Panc1 (cell line): Measurements from ENCODE around the gene SMAGP. TPM values are rescaled to one million over a fixed set of nuclear protein-coding genes. Genes with fewer than 3 reads are reported as not detected.

ENCODE experiments used
- ATAC-seq: fragments of 200-7000 bp; cut with Tn5 transposase; 2 replicates; pipeline ENCODE4 v1.9.1; 2020; ENCODE audit warnings: mild to moderate bottlenecking, moderate library complexity
- BruUV-seq: library from RNA; stranded (reverse); fragments of 400-500 nt; replicated peaks from 2 replicates; lab custom pipeline; 2021; lab: Mats Ljungman, UMichigan
- CTCF ChIA-PET: fragments of 300-600 bp; sonication (Branson Sonifier 250); formaldehyde crosslinking; loops from one replicate; lab custom pipeline; 2022; ENCODE audit warnings: antibody characterized with exemption; lab: Charles Lee
- POLR2A ChIA-PET: fragments of 300-600 bp; sonication (Branson Sonifier 250); formaldehyde crosslinking; loops from one replicate; lab custom pipeline; 2022; ENCODE audit warnings: antibody characterized with exemption; lab: Charles Lee
- DNase-seq: peaks from one replicate; pipeline ENCODE4 v3.0.0-alpha.2; 2010; ENCODE audit warnings: low read depth, low spot score
- H3K27ac ChIP-seq: 2 replicates; pipeline ENCODE4 v1.5.1; 2011; ENCODE audit warnings: mild to moderate bottlenecking, low read length, inconsistent platforms
- H3K27me3 ChIP-seq: fragments of 200-500 bp; sonication (Bioruptor generic); 2 replicates; pipeline ENCODE4 v1.6.0; 2014; ENCODE audit warnings: low read length, inconsistent platforms; ENCODE audit not compliant: control insufficient read depth, insufficient read depth
- H3K36me3 ChIP-seq: fragments of 200-500 bp; sonication (Bioruptor generic); 2 replicates; pipeline ENCODE4 v1.5.1; 2014; ENCODE audit warnings: inconsistent platforms, mild to moderate bottlenecking, low read length, moderate library complexity; ENCODE audit not compliant: control insufficient read depth, insufficient read depth
- H3K4me1 ChIP-seq: 2 replicates; pipeline ENCODE4 v1.5.1; 2011; ENCODE audit warnings: inconsistent platforms, mild to moderate bottlenecking, low read length, moderate library complexity; ENCODE audit not compliant: control insufficient read depth, insufficient read depth
- H3K4me3 ChIP-seq, 2 experiments: 2 replicates each; pipeline ENCODE4 v1.5.1; 2011 to 2012; ENCODE audit warnings: low read depth in 2 of 2, low read length in 2 of 2, mild to moderate bottlenecking in 2 of 2, inconsistent platforms in 1 of 2, moderate library complexity in 1 of 2
- H3K9me3 ChIP-seq: fragments of 200-500 bp; sonication (Bioruptor generic); 2 replicates; pipeline ENCODE4 v1.5.1; 2014; ENCODE audit warnings: low read depth, mild to moderate bottlenecking, inconsistent platforms, low read length, moderate library complexity; ENCODE audit not compliant: control insufficient read depth, insufficient read depth
- POLR2AphosphoS5 ChIP-seq: IDR thresholded peaks from 2 replicates; pipeline ENCODE4 v1.6.1; 2012; ENCODE audit warnings: mild to moderate bottlenecking, low read depth, low read length, moderate library complexity
- SIN3A ChIP-seq: IDR thresholded peaks from 2 replicates; pipeline ENCODE4 v1.6.1; 2012; ENCODE audit warnings: low read depth, mild to moderate bottlenecking, low read length, moderate library complexity, borderline replicate concordance; ENCODE audit not compliant: insufficient read depth
- TCF7L2 ChIP-seq: IDR thresholded peaks from 2 replicates; pipeline ENCODE4 v1.6.1; 2011; ENCODE audit warnings: mild to moderate bottlenecking, low read depth, low read length, inconsistent platforms
- in situ Hi-C: cut with HindIII; loops from 2 replicates; pipeline ENCODE4 v1.10.0; 2016; ENCODE audit warnings: low sequenced_read_pairs, low pct_unique_long_range_greater_than_20kb
- intact Hi-C: fragments of 100-400 bp; cut with micrococcal nuclease; formaldehyde crosslinking; loops from one replicate; pipeline ENCODE4 v1.10.0; 2022; ENCODE audit not compliant: unreplicated experiment
- total RNA-seq: library from RNA; stranded (reverse); gene quantifications from one replicate; pipeline ENCODE4 v1.2.1, GENCODE V29; 2021; ENCODE audit not compliant: unreplicated experiment
- TF ChIP-seq, protein P1 (sequence below), 2 experiments: IDR thresholded peaks; 2 replicates each; pipeline ENCODE4 v1.6.1; 2011 to 2012; ENCODE audit warnings: low read depth in 2 of 2, control low read depth in 1 of 2, low read length in 1 of 2, mild to moderate bottlenecking in 1 of 2, moderate library complexity in 1 of 2; ENCODE audit not compliant: insufficient read depth in 1 of 2
- TF ChIP-seq, protein P2 (sequence below): fragments of 450-650 bp; IDR thresholded peaks from 2 replicates; pipeline ENCODE4 v1.5.1; 2017; ENCODE audit warnings: mild to moderate bottlenecking

The SMAGP gene
- total RNA-seq, 1 experiment from 2014 or later = 2.4 TPM

DNA sequence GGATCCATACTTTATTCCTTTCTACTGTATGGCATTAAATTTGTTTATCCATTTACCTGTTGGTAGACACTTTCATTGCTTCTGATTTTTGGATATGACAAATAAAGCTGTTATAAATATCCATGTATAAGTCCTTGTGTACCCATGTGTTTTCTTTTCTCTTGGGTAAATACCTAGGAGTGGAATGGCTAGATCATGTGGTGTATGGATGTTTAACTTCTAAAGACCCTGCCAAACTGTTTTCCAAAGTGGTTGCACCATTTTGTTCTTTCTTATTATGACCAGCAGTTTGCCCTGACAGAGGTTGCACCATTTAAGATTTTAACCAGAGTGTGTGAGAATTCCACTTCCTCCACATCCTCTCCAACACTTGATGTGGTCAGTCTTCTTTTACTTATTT is 37.6 kb downstream of the SMAGP start:
- ATAC-seq (no peak), DNase-seq (no peak)
- Histone ChIP-seq H3K36me3 (no peaks in the 10 kb centered on the region), H3K4me3 (no peak overlapping the region), H3K4me1 (no peaks in the 10 kb centered on the region), H3K27ac (no peak overlapping the region), H3K27me3 (no peaks in the 10 kb centered on the region), H3K9me3 (no peaks in the 10 kb centered on the region)
- intact Hi-C loops (no loop called here), in situ Hi-C loops (no loop called here)
- TF ChIP-seq, protein P1, sequence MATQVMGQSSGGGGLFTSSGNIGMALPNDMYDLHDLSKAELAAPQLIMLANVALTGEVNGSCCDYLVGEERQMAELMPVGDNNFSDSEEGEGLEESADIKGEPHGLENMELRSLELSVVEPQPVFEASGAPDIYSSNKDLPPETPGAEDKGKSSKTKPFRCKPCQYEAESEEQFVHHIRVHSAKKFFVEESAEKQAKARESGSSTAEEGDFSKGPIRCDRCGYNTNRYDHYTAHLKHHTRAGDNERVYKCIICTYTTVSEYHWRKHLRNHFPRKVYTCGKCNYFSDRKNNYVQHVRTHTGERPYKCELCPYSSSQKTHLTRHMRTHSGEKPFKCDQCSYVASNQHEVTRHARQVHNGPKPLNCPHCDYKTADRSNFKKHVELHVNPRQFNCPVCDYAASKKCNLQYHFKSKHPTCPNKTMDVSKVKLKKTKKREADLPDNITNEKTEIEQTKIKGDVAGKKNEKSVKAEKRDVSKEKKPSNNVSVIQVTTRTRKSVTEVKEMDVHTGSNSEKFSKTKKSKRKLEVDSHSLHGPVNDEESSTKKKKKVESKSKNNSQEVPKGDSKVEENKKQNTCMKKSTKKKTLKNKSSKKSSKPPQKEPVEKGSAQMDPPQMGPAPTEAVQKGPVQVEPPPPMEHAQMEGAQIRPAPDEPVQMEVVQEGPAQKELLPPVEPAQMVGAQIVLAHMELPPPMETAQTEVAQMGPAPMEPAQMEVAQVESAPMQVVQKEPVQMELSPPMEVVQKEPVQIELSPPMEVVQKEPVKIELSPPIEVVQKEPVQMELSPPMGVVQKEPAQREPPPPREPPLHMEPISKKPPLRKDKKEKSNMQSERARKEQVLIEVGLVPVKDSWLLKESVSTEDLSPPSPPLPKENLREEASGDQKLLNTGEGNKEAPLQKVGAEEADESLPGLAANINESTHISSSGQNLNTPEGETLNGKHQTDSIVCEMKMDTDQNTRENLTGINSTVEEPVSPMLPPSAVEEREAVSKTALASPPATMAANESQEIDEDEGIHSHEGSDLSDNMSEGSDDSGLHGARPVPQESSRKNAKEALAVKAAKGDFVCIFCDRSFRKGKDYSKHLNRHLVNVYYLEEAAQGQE (IDR thresholded peaks at IDR 0.05; ENCODE audit: insufficient read depth in 1 of 2, low read depth in 2 of 2, low read length in 1 of 2) = no peak
- TF ChIP-seq POLR2AphosphoS5 (no peak), TCF7L2 (no peak), SIN3A (no peak)
- TF ChIP-seq, protein P2, sequence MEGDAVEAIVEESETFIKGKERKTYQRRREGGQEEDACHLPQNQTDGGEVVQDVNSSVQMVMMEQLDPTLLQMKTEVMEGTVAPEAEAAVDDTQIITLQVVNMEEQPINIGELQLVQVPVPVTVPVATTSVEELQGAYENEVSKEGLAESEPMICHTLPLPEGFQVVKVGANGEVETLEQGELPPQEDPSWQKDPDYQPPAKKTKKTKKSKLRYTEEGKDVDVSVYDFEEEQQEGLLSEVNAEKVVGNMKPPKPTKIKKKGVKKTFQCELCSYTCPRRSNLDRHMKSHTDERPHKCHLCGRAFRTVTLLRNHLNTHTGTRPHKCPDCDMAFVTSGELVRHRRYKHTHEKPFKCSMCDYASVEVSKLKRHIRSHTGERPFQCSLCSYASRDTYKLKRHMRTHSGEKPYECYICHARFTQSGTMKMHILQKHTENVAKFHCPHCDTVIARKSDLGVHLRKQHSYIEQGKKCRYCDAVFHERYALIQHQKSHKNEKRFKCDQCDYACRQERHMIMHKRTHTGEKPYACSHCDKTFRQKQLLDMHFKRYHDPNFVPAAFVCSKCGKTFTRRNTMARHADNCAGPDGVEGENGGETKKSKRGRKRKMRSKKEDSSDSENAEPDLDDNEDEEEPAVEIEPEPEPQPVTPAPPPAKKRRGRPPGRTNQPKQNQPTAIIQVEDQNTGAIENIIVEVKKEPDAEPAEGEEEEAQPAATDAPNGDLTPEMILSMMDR = no peak
- ChIA-PET POLR2A (no interaction called here), CTCF (no interaction called here)
- BruUV-seq = no TSS peak

DNA sequence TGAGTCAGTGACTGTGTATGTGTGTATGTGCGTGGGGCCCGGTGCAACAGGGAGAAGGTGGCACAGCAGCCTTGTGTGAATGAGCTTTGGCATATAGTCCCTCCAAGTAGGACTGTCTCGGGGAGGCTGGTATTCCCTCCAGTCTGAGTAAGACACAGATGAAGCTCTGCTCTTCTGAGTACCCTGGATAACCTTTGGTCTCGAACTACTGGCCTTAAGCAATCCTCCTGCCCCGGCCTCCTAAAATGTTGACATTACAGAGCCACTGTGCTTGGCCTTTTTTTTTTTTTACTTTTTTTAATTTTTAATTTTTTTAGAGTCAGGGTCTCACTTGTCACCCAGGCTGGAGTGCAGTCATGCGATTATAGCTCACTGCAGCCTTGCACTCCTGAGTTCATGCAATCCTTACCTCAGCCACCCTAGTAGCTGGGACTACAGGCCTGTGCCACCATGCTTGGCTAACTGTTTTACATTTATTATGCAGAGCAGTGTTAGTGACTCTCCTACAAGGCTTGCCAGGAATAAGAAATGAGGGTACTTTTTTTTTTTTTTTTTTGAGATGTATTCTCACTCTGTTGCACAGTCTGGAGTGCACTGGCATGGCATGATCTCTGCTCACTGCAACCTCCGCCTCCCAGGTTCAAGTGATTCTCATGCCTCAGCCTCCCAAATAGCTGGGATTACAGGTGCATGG is 41.0 kb downstream of the SMAGP start:
- POLR2A ChIA-PET = no interaction called here
- BruUV-seq = no TSS peak
- Histone ChIP-seq H3K4me1 (no peaks in the 10 kb centered on the region), H3K27me3 (no peaks in the 10 kb centered on the region), H3K9me3 (no peaks in the 10 kb centered on the region), H3K27ac (no peak overlapping the region), H3K4me3 (no peak overlapping the region), H3K36me3 (no peaks in the 10 kb centered on the region)
- in situ Hi-C loops = no loop called here
- intact Hi-C loops = no loop called here
- DNase-seq (no peak), ATAC-seq (no peak; the same call in 1 of the 2 replicates)
- no peak for TF ChIP-seq POLR2AphosphoS5
- no peak for TF ChIP-seq SIN3A
- TF ChIP-seq TCF7L2 = no peak
- TF ChIP-seq, protein P1 (IDR thresholded peaks at IDR 0.05; ENCODE audit: insufficient read depth in 1 of 2, low read depth in 2 of 2, low read length in 1 of 2) = no peak
- TF ChIP-seq, protein P2 = no peak
- CTCF ChIA-PET = no interaction called here
